Panc1 (cell line): ENCODE measurements around the gene KLF5. TPM values are rescaled to one million over a fixed set of nuclear protein-coding genes. Genes with fewer than 3 reads are reported as not detected.

Experiments
- ATAC-seq: fragments of 200-7000 bp; cut with Tn5 transposase; 2 replicates; pipeline ENCODE4 v1.9.1; 2020; ENCODE audit warnings: mild to moderate bottlenecking, moderate library complexity
- BruUV-seq: library from RNA; stranded (reverse); fragments of 400-500 nt; replicated peaks from 2 replicates; lab custom pipeline; 2021; lab: Mats Ljungman, UMichigan
- CTCF ChIA-PET: fragments of 300-600 bp; sonication (Branson Sonifier 250); formaldehyde crosslinking; loops from one replicate; lab custom pipeline; 2022; ENCODE audit warnings: antibody characterized with exemption; lab: Charles Lee
- POLR2A ChIA-PET: fragments of 300-600 bp; sonication (Branson Sonifier 250); formaldehyde crosslinking; loops from one replicate; lab custom pipeline; 2022; ENCODE audit warnings: antibody characterized with exemption; lab: Charles Lee
- DNase-seq: peaks from one replicate; pipeline ENCODE4 v3.0.0-alpha.2; 2010; ENCODE audit warnings: low read depth, low spot score
- H3K27ac ChIP-seq: 2 replicates; pipeline ENCODE4 v1.5.1; 2011; ENCODE audit warnings: mild to moderate bottlenecking, low read length, inconsistent platforms
- H3K27me3 ChIP-seq: fragments of 200-500 bp; sonication (Bioruptor generic); 2 replicates; pipeline ENCODE4 v1.6.0; 2014; ENCODE audit warnings: low read length, inconsistent platforms; ENCODE audit not compliant: control insufficient read depth, insufficient read depth
- H3K36me3 ChIP-seq: fragments of 200-500 bp; sonication (Bioruptor generic); 2 replicates; pipeline ENCODE4 v1.5.1; 2014; ENCODE audit warnings: inconsistent platforms, mild to moderate bottlenecking, low read length, moderate library complexity; ENCODE audit not compliant: control insufficient read depth, insufficient read depth
- H3K4me1 ChIP-seq: 2 replicates; pipeline ENCODE4 v1.5.1; 2011; ENCODE audit warnings: inconsistent platforms, mild to moderate bottlenecking, low read length, moderate library complexity; ENCODE audit not compliant: control insufficient read depth, insufficient read depth
- H3K4me3 ChIP-seq, 2 experiments: 2 replicates each; pipeline ENCODE4 v1.5.1; 2011 to 2012; ENCODE audit warnings: low read depth in 2 of 2, low read length in 2 of 2, mild to moderate bottlenecking in 2 of 2, inconsistent platforms in 1 of 2, moderate library complexity in 1 of 2
- H3K9me3 ChIP-seq: fragments of 200-500 bp; sonication (Bioruptor generic); 2 replicates; pipeline ENCODE4 v1.5.1; 2014; ENCODE audit warnings: low read depth, mild to moderate bottlenecking, inconsistent platforms, low read length, moderate library complexity; ENCODE audit not compliant: control insufficient read depth, insufficient read depth
- POLR2AphosphoS5 ChIP-seq: IDR thresholded peaks from 2 replicates; pipeline ENCODE4 v1.6.1; 2012; ENCODE audit warnings: mild to moderate bottlenecking, low read depth, low read length, moderate library complexity
- SIN3A ChIP-seq: IDR thresholded peaks from 2 replicates; pipeline ENCODE4 v1.6.1; 2012; ENCODE audit warnings: low read depth, mild to moderate bottlenecking, low read length, moderate library complexity, borderline replicate concordance; ENCODE audit not compliant: insufficient read depth
- TCF7L2 ChIP-seq: IDR thresholded peaks from 2 replicates; pipeline ENCODE4 v1.6.1; 2011; ENCODE audit warnings: mild to moderate bottlenecking, low read depth, low read length, inconsistent platforms
- in situ Hi-C: cut with HindIII; loops from 2 replicates; pipeline ENCODE4 v1.10.0; 2016; ENCODE audit warnings: low sequenced_read_pairs, low pct_unique_long_range_greater_than_20kb
- intact Hi-C: fragments of 100-400 bp; cut with micrococcal nuclease; formaldehyde crosslinking; loops from one replicate; pipeline ENCODE4 v1.10.0; 2022; ENCODE audit not compliant: unreplicated experiment
- total RNA-seq: library from RNA; stranded (reverse); gene quantifications from one replicate; pipeline ENCODE4 v1.2.1, GENCODE V29; 2021; ENCODE audit not compliant: unreplicated experiment
- TF ChIP-seq, protein P1 (sequence below), 2 experiments: IDR thresholded peaks; 2 replicates each; pipeline ENCODE4 v1.6.1; 2011 to 2012; ENCODE audit warnings: low read depth in 2 of 2, control low read depth in 1 of 2, low read length in 1 of 2, mild to moderate bottlenecking in 1 of 2, moderate library complexity in 1 of 2; ENCODE audit not compliant: insufficient read depth in 1 of 2
- TF ChIP-seq, protein P2 (sequence below): fragments of 450-650 bp; IDR thresholded peaks from 2 replicates; pipeline ENCODE4 v1.5.1; 2017; ENCODE audit warnings: mild to moderate bottlenecking

The KLF5 gene
- total RNA-seq, 1 experiment from 2014 or later = 1.5 TPM

DNA sequence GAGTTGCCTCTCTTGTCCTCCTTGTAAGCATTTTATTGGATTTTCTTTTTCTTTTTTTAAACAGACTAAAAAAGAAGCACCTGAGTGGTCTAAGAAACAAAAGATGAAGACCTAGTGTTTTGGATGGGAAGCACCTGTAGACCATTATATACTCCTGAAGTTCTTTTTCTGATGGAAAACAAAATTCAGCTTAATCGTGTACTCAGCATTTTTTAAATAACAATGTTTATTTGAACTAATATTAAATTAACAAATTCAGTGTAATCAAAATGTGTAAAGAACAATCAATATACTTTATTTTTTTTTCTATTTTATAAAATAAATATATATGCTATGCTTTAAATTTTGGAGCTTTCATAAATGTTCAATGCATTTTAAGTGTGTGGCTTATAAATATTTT, 43.0 kb upstream of the KLF5 start:
- ChIA-PET POLR2A (no interaction called here), CTCF (interaction anchor here (0.6 kb wide), 1 partner anchor 19 kb away, joined by 3 read pairs; no protein-coding TSS in a partner anchor)
- ATAC-seq (no peak), DNase-seq (no peak)
- TF ChIP-seq, protein P1, sequence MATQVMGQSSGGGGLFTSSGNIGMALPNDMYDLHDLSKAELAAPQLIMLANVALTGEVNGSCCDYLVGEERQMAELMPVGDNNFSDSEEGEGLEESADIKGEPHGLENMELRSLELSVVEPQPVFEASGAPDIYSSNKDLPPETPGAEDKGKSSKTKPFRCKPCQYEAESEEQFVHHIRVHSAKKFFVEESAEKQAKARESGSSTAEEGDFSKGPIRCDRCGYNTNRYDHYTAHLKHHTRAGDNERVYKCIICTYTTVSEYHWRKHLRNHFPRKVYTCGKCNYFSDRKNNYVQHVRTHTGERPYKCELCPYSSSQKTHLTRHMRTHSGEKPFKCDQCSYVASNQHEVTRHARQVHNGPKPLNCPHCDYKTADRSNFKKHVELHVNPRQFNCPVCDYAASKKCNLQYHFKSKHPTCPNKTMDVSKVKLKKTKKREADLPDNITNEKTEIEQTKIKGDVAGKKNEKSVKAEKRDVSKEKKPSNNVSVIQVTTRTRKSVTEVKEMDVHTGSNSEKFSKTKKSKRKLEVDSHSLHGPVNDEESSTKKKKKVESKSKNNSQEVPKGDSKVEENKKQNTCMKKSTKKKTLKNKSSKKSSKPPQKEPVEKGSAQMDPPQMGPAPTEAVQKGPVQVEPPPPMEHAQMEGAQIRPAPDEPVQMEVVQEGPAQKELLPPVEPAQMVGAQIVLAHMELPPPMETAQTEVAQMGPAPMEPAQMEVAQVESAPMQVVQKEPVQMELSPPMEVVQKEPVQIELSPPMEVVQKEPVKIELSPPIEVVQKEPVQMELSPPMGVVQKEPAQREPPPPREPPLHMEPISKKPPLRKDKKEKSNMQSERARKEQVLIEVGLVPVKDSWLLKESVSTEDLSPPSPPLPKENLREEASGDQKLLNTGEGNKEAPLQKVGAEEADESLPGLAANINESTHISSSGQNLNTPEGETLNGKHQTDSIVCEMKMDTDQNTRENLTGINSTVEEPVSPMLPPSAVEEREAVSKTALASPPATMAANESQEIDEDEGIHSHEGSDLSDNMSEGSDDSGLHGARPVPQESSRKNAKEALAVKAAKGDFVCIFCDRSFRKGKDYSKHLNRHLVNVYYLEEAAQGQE (IDR thresholded peaks at IDR 0.05; ENCODE audit: insufficient read depth in 1 of 2, low read depth in 2 of 2, low read length in 1 of 2) = no peak
- TF ChIP-seq SIN3A = no peak
- TF ChIP-seq POLR2AphosphoS5 = no peak
- TF ChIP-seq, protein P2, sequence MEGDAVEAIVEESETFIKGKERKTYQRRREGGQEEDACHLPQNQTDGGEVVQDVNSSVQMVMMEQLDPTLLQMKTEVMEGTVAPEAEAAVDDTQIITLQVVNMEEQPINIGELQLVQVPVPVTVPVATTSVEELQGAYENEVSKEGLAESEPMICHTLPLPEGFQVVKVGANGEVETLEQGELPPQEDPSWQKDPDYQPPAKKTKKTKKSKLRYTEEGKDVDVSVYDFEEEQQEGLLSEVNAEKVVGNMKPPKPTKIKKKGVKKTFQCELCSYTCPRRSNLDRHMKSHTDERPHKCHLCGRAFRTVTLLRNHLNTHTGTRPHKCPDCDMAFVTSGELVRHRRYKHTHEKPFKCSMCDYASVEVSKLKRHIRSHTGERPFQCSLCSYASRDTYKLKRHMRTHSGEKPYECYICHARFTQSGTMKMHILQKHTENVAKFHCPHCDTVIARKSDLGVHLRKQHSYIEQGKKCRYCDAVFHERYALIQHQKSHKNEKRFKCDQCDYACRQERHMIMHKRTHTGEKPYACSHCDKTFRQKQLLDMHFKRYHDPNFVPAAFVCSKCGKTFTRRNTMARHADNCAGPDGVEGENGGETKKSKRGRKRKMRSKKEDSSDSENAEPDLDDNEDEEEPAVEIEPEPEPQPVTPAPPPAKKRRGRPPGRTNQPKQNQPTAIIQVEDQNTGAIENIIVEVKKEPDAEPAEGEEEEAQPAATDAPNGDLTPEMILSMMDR = no peak
- no peak for TF ChIP-seq TCF7L2
- Histone ChIP-seq H3K27me3 (no peaks in the 10 kb centered on the region), H3K36me3 (no peaks in the 10 kb centered on the region), H3K4me1 (no peaks in the 10 kb centered on the region), H3K4me3 (no peak overlapping the region), H3K9me3 (no peaks in the 10 kb centered on the region), H3K27ac (no peak overlapping the region)
- intact Hi-C loops = no loop called here
- no TSS peak for BruUV-seq
- in situ Hi-C loops = no loop called here

DNA sequence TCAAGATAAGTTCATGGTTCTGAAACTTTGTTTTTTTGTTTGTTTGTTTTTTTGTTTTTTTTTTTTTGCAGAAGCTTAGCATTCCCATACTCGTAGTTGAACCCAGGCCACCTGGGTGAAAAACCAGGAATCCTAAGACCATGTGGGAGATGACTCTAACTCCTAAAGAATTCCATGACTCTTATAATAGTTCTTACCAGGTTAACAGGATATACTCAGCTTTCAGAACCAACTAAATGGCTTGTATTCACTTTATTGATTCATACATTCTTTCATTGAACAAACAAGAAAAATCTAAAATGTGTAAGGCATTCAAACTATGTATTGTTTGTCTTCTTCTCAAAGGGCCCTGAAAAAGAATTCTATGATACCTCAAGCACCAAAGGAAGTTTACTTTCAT, 40.5 kb upstream of the KLF5 start:
- no peaks in the 10 kb centered on the region for H3K9me3 ChIP-seq
- H3K27ac ChIP-seq = no peak overlapping the region
- CTCF ChIA-PET = no interaction called here
- H3K4me1 ChIP-seq = no peaks in the 10 kb centered on the region
- in situ Hi-C loops (no loop called here), intact Hi-C loops (no loop called here)
- no peaks in the 10 kb centered on the region for H3K36me3 ChIP-seq
- BruUV-seq = no TSS peak
- ATAC-seq (no peak), DNase-seq (no peak)
- TF ChIP-seq, protein P2 = no peak
- TF ChIP-seq POLR2AphosphoS5 = no peak
- TF ChIP-seq TCF7L2 = no peak
- TF ChIP-seq, protein P1 (IDR thresholded peaks at IDR 0.05; ENCODE audit: insufficient read depth in 1 of 2, low read depth in 2 of 2, low read length in 1 of 2) = no peak
- TF ChIP-seq SIN3A = no peak
- H3K4me3 ChIP-seq = no peak overlapping the region
- H3K27me3 ChIP-seq = no peaks in the 10 kb centered on the region
- POLR2A ChIA-PET = interaction anchor here (0.6 kb wide), 1 partner anchor 12 kb away, joined by 12 read pairs; no protein-coding TSS in a partner anchor
